Peyer's patch (tissue), 4 donors: ENCODE data around the gene TTC9B.

Source experiments
- POLR2A ChIP-seq, 2 donors: fragments of 450-650 bp; IDR thresholded peaks; one replicate each; pipeline ENCODE4 v1.5.1; 2017; ENCODE audit warnings: antibody characterized with exemption in 2 of 2, mild to moderate bottlenecking in 2 of 2, moderate library complexity in 2 of 2
- TF ChIP-seq, protein P1 (sequence below), 6 experiments: fragments of 450-650 bp in 4 of 6; fragments of 200-600 bp in 2 of 6; sonication (generic) in 1 of 6; IDR thresholded peaks; one replicate each; pipeline ENCODE4 v1.5.1; 2017 to 2019; ENCODE audit warnings: antibody characterized with exemption in 6 of 6, mild to moderate bottlenecking in 3 of 6, moderate library complexity in 1 of 6

DNA sequence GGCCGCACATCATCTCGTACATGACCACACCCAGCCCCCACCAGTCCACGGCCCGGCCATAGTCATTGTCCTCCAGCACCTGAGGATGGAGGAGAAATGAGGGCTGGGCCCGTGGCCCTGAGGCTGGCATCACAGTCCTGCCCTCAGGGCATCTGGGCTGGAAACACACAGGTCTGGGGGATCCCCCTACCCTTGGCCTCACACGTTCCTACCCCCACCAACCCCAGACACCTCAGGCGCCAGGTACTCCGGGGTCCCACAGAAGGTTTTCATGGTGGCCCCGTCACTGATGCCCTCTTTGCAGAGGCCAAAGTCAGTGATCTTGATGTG lies 17.8 kb upstream of the TTC9B start:
- TF ChIP-seq, protein P1, sequence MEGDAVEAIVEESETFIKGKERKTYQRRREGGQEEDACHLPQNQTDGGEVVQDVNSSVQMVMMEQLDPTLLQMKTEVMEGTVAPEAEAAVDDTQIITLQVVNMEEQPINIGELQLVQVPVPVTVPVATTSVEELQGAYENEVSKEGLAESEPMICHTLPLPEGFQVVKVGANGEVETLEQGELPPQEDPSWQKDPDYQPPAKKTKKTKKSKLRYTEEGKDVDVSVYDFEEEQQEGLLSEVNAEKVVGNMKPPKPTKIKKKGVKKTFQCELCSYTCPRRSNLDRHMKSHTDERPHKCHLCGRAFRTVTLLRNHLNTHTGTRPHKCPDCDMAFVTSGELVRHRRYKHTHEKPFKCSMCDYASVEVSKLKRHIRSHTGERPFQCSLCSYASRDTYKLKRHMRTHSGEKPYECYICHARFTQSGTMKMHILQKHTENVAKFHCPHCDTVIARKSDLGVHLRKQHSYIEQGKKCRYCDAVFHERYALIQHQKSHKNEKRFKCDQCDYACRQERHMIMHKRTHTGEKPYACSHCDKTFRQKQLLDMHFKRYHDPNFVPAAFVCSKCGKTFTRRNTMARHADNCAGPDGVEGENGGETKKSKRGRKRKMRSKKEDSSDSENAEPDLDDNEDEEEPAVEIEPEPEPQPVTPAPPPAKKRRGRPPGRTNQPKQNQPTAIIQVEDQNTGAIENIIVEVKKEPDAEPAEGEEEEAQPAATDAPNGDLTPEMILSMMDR (IDR thresholded peaks at IDR 0.05) = no peak
- no peak for TF ChIP-seq POLR2A (IDR thresholded peaks at IDR 0.05)
